HepG2 (cell line): ENCODE measurements around the gene PRICKLE3. TPM values are rescaled to one million over a fixed set of nuclear protein-coding genes. Genes with fewer than 3 reads are reported as not detected.

Experiments used
- BORCS8-MEF2B ChIP-seq: sonication (generic); formaldehyde crosslinking; IDR thresholded peaks from 2 replicates; pipeline ENCODE4 v1.8.0; 2022; ENCODE audit warnings: mild to moderate bottlenecking, missing genetic modification reagents
- BRD4 ChIP-seq: sonication (generic); formaldehyde crosslinking; IDR thresholded peaks from 2 replicates; pipeline ENCODE4 v1.4.0; 2020; ENCODE audit warnings: missing genetic modification reagents
- GATAD2A ChIP-seq: IDR thresholded peaks from 2 replicates; pipeline ENCODE4 v1.6.1; 2016
- MIER2 ChIP-seq: IDR thresholded peaks from 2 replicates; pipeline ENCODE4 v1.6.1; 2016; ENCODE audit warnings: missing biosample characterization, missing genetic modification reagents
- ZBTB3 ChIP-seq: sonication (generic); formaldehyde crosslinking; IDR thresholded peaks from 2 replicates; pipeline ENCODE4 v1.4.0; 2020; ENCODE audit warnings: low read depth, mild to moderate bottlenecking, moderate library complexity, missing genetic modification reagents, borderline replicate concordance
- ZNF496 ChIP-seq: sonication (generic); formaldehyde crosslinking; IDR thresholded peaks from 2 replicates; pipeline ENCODE4 v1.8.1; 2023; ENCODE audit warnings: mild to moderate bottlenecking, moderate library complexity, missing genetic modification reagents; ENCODE audit not compliant: insufficient replicate concordance
- ZNF510 ChIP-seq: sonication (generic); formaldehyde crosslinking; IDR thresholded peaks from 2 replicates; pipeline ENCODE4 v1.4.0; 2020; ENCODE audit warnings: low read depth, mild to moderate bottlenecking, missing genetic modification reagents
- ZNF790 ChIP-seq: sonication (generic); formaldehyde crosslinking; IDR thresholded peaks from 2 replicates; pipeline ENCODE4 v1.8.0; 2022; ENCODE audit warnings: missing genetic modification reagents, mild to moderate bottlenecking, borderline replicate concordance
- ZSCAN30 ChIP-seq: sonication (generic); formaldehyde crosslinking; IDR thresholded peaks from 2 replicates; pipeline ENCODE4 v1.5.0; 2020; ENCODE audit warnings: mild to moderate bottlenecking, missing genetic modification reagents
- polyA plus RNA-seq, 8 experiments: library from polyadenylated mRNA; depleted of rRNA in 3 of 8; stranded (reverse) in 7 of 8; unstranded in 1 of 8; fragments of >200 nt; fragmentation: Illumina TruSeq in 4 of 8; extraction: Trizol in 4 of 8; gene quantifications; 2 replicates each; pipeline versions ENCODE4 v1.2.1 to v1.2.3, GENCODE V29; 2011 to 2016; ENCODE audit warnings: low read depth in 4 of 8, missing spikeins in 1 of 8, mixed read lengths in 1 of 8; ENCODE audit not compliant: insufficient read depth in 1 of 8
- total RNA-seq, 5 experiments: library from RNA; depleted of rRNA; stranded (reverse); fragments of >200 nt; fragmentation: Illumina TruSeq; extraction: Trizol; gene quantifications; 2 replicates each; pipeline ENCODE4 v1.2.3, GENCODE V29; 2016; ENCODE audit warnings: low read depth in 1 of 5
- TF ChIP-seq, protein P1 (sequence below): conservative IDR thresholded peaks from 2 replicates; pipeline ENCODE4 v1.6.1; 2018; ENCODE audit warnings: missing genetic modification reagents
- TF ChIP-seq, protein P2 (sequence below): sonication (generic); formaldehyde crosslinking; IDR thresholded peaks from 2 replicates; pipeline ENCODE4 v1.4.0; 2020; ENCODE audit warnings: mild to moderate bottlenecking, missing genetic modification reagents
- TF ChIP-seq, protein P3 (sequence below): sonication (generic); formaldehyde crosslinking; IDR thresholded peaks from 2 replicates; pipeline ENCODE4 v1.9.0; 2021; ENCODE audit warnings: missing genetic modification reagents, borderline replicate concordance
- TF ChIP-seq, protein P4 (sequence below): sonication (generic); formaldehyde crosslinking; IDR thresholded peaks from 2 replicates; pipeline ENCODE4 v1.5.0; 2020; ENCODE audit warnings: mild to moderate bottlenecking, missing genetic modification reagents, borderline replicate concordance
- TF ChIP-seq, protein P5 (sequence below): sonication (generic); formaldehyde crosslinking; IDR thresholded peaks from 2 replicates; pipeline ENCODE4 v1.8.0; 2022; ENCODE audit warnings: mild to moderate bottlenecking, missing genetic modification reagents

The PRICKLE3 gene
- total and polyA plus RNA-seq, 2 of the 13 experiments (the other 11 are each of a cell fraction or from before 2014, with no cell fraction given) = 2.6 TPM

DNA sequence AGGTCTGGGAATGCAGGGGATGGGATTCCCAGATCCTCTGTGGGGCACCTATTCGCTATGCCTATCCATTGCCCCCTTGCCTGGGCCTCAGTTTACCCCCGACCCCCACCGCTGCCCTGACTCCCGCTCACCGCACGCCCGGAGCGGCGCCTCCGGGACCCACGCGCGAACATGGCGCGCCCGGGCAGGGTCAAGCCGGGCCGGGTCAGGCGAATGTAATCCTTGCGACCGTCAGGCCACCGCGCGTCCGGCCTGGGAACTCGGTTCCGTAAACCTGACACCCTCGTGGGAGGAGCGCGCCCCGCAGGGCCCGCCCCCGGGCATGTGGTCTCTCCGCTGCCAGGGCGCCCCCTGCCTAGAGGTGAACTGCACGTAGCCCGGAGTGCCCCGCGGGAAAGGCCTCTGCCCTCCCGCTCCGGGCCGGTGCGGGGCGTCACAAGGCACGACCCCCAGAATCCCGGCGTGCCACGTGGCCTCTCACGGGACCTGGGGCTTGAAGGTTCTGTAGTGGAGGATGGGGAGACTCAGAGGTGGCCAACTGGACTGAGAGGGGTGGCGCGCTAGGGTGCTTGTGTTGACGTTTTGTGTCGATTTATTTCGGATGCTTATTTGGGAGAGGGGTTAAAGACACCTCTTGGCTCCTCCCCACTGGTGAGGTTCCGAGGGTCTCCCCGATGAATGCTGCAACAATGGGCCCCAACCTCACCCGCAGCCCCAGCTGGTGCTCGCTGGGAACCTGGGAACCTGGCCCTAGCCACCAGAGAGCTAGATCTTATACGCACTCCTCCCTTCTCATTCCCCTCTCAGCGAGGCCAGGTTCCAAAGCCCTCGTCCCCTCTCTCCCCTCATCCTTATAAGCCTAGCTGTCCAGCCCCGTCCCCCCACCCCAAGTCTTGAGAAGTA, at the start of gene PRICKLE3 (continued):
- TF ChIP-seq, protein P1, sequence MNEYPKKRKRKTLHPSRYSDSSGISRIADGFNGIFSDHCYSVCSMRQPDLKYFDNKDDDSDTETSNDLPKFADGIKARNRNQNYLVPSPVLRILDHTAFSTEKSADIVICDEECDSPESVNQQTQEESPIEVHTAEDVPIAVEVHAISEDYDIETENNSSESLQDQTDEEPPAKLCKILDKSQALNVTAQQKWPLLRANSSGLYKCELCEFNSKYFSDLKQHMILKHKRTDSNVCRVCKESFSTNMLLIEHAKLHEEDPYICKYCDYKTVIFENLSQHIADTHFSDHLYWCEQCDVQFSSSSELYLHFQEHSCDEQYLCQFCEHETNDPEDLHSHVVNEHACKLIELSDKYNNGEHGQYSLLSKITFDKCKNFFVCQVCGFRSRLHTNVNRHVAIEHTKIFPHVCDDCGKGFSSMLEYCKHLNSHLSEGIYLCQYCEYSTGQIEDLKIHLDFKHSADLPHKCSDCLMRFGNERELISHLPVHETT = no peak
- TF ChIP-seq, protein P2, sequence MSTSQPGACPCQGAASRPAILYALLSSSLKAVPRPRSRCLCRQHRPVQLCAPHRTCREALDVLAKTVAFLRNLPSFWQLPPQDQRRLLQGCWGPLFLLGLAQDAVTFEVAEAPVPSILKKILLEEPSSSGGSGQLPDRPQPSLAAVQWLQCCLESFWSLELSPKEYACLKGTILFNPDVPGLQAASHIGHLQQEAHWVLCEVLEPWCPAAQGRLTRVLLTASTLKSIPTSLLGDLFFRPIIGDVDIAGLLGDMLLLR (CRISPR knock-in tag) = no peak
- TF ChIP-seq, protein P3, sequence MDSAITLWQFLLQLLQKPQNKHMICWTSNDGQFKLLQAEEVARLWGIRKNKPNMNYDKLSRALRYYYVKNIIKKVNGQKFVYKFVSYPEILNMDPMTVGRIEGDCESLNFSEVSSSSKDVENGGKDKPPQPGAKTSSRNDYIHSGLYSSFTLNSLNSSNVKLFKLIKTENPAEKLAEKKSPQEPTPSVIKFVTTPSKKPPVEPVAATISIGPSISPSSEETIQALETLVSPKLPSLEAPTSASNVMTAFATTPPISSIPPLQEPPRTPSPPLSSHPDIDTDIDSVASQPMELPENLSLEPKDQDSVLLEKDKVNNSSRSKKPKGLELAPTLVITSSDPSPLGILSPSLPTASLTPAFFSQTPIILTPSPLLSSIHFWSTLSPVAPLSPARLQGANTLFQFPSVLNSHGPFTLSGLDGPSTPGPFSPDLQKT = no peak
- no peak for TF ChIP-seq BORCS8-MEF2B (CRISPR knock-in tag)
- TF ChIP-seq, protein P4, sequence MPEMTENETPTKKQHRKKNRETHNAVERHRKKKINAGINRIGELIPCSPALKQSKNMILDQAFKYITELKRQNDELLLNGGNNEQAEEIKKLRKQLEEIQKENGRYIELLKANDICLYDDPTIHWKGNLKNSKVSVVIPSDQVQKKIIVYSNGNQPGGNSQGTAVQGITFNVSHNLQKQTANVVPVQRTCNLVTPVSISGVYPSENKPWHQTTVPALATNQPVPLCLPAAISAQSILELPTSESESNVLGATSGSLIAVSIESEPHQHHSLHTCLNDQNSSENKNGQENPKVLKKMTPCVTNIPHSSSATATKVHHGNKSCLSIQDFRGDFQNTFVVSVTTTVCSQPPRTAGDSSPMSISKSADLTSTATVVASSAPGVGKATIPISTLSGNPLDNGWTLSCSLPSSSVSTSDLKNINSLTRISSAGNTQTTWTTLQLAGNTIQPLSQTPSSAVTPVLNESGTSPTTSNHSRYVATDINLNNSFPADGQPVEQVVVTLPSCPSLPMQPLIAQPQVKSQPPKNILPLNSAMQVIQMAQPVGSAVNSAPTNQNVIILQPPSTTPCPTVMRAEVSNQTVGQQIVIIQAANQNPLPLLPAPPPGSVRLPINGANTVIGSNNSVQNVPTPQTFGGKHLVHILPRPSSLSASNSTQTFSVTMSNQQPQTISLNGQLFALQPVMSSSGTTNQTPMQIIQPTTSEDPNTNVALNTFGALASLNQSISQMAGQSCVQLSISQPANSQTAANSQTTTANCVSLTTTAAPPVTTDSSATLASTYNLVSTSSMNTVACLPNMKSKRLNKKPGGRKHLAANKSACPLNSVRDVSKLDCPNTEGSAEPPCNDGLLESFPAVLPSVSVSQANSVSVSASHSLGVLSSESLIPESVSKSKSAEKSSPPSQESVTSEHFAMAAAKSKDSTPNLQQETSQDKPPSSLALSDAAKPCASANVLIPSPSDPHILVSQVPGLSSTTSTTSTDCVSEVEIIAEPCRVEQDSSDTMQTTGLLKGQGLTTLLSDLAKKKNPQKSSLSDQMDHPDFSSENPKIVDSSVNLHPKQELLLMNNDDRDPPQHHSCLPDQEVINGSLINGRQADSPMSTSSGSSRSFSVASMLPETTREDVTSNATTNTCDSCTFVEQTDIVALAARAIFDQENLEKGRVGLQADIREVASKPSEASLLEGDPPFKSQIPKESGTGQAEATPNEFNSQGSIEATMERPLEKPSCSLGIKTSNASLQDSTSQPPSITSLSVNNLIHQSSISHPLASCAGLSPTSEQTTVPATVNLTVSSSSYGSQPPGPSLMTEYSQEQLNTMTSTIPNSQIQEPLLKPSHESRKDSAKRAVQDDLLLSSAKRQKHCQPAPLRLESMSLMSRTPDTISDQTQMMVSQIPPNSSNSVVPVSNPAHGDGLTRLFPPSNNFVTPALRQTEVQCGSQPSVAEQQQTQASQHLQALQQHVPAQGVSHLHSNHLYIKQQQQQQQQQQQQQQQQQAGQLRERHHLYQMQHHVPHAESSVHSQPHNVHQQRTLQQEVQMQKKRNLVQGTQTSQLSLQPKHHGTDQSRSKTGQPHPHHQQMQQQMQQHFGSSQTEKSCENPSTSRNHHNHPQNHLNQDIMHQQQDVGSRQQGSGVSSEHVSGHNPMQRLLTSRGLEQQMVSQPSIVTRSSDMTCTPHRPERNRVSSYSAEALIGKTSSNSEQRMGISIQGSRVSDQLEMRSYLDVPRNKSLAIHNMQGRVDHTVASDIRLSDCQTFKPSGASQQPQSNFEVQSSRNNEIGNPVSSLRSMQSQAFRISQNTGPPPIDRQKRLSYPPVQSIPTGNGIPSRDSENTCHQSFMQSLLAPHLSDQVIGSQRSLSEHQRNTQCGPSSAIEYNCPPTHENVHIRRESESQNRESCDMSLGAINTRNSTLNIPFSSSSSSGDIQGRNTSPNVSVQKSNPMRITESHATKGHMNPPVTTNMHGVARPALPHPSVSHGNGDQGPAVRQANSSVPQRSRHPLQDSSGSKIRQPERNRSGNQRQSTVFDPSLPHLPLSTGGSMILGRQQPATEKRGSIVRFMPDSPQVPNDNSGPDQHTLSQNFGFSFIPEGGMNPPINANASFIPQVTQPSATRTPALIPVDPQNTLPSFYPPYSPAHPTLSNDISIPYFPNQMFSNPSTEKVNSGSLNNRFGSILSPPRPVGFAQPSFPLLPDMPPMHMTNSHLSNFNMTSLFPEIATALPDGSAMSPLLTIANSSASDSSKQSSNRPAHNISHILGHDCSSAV = no peak
- TF ChIP-seq, protein P5, sequence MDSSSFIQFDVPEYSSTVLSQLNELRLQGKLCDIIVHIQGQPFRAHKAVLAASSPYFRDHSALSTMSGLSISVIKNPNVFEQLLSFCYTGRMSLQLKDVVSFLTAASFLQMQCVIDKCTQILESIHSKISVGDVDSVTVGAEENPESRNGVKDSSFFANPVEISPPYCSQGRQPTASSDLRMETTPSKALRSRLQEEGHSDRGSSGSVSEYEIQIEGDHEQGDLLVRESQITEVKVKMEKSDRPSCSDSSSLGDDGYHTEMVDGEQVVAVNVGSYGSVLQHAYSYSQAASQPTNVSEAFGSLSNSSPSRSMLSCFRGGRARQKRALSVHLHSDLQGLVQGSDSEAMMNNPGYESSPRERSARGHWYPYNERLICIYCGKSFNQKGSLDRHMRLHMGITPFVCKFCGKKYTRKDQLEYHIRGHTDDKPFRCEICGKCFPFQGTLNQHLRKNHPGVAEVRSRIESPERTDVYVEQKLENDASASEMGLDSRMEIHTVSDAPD (CRISPR knock-in tag) = no peak
- no peak for TF ChIP-seq ZSCAN30 (CRISPR knock-in tag)
- no peak for TF ChIP-seq BRD4 (CRISPR knock-in tag)
- peak; percentile 42; the same call in 1 of the 2 replicates for TF ChIP-seq GATAD2A (CRISPR knock-in tag)
- no peak for TF ChIP-seq ZNF496 (CRISPR knock-in tag)
- TF ChIP-seq MIER2 = no peak
- TF ChIP-seq ZNF790 (CRISPR knock-in tag) = no peak
- TF ChIP-seq ZNF510 (CRISPR knock-in tag) = no peak
- no peak for TF ChIP-seq ZBTB3 (CRISPR knock-in tag)
